IPS-NIHi11 (cell line): ENCODE data around the gene ZFP1.
"Not testable (repeated sequence)": the region's sequence is repeated elsewhere in the genome, so short reads cannot be mapped to it uniquely, and the experiment has no call there.

ENCODE experiments used
- DNase-seq: peaks from one replicate; pipeline ENCODE4 v3.0.0; 2012; ENCODE audit warnings: mixed read lengths, low spot score

ZFP1 gene

DNA sequence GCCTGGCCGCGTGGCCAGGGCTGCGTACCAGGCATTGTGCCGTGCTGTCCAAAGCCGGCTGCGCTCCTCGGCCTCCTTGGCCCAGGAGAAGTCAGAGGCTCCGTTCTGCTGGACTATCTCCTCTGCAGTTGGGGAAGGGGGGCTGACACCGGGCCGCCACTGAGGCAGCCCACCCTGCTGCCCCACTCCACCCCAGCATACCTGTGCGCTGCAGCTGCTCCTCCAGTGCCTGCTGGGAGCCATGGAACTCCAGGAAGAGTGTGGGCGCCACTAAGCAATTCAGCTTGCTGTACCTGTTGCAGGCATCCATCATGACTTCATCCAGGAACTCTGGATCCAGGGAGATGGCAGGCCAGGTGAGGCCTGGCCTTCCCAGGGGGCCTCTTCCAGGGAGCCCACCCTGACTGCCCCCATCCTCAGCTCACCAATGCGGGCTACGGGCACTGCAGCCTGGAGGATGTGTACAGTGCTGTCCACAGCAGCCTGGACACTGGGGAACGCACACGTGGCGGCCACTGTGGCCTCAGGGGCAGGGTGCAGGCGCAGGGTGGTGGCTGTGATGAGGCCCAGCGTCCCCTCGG is 34.7 kb upstream of the ZFP1 start:
- DNase-seq: no peak

DNA sequence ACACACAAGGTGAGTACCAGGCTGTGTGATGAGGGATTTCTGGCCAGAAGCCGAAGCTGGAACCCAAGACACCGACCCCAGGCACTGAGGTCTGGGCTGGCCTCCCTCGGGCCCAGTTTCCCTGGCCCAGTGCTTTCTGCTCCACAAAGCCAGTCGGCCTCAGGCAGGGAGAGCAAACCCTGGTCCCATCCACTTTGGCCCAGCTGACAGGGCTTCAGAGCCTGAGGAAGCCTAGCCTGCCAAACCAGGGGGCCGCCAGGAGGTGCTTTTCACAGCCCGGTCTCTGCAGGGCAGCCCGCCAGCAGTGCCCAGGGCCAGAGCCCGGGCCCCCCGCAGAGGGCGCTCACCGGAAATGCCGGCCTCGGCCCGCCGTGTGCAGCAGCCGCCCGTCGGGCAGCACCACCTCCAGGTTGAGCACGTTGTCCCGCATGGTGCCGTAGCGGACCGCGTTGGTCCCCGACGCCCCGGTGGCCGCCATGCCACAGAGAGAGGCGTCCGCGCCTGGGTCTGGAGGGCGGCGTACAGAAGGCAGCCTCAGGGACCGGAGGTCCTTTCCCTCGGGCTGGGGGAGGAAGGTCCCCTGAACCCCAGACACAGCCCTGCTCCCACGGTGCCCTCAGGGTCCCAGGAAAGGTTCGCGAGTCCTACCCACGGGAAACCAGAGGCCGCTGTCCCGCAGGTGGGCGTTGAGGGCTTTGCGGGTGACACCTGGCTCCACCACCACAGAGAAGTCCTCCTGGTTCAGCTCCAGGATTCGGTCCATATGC is 34.0 kb upstream of the ZFP1 start:
- no peak for DNase-seq

DNA sequence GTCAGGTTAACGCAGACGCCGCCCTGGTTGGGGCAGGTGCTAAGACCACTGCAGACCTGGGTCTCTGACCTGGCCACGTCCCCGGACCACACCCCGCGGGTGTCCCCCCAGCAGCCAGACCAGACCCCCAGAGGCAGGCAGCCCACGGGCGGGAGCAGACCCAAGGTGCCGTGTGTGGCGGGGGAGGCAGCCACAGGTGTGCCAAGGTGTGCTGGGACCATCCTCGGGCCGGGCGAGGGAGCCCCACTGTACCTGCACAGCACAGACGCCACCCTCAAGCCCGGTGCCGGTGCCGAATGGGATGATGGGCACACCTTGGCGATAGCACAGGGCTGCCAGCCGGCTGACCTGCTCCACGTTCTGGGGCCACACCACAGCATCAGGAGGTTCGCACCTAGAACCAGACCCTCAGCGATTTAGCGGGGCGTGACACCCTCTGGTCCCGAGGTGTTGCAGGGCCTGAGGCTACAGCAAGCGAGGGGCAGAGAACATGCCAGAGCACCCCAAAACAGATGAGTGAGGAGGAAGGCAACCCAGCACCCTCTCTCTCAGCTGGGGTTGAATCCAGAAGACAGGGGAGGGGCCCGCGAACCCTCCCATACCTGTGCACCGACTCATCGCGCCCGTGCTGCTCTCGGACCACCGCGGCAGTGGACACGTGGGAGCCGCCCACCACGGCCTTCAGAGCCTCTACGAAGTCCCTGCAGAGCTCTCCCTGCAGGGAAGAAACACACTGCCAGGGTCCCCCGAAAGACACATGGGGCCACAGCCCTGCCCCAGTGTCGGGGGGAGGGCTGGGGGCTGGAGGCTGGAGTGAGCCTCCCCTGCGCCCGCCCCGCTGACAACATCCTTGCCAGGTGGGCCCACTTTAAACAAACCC is 33.1 kb upstream of the ZFP1 start:
- DNase-seq: no peak

DNA sequence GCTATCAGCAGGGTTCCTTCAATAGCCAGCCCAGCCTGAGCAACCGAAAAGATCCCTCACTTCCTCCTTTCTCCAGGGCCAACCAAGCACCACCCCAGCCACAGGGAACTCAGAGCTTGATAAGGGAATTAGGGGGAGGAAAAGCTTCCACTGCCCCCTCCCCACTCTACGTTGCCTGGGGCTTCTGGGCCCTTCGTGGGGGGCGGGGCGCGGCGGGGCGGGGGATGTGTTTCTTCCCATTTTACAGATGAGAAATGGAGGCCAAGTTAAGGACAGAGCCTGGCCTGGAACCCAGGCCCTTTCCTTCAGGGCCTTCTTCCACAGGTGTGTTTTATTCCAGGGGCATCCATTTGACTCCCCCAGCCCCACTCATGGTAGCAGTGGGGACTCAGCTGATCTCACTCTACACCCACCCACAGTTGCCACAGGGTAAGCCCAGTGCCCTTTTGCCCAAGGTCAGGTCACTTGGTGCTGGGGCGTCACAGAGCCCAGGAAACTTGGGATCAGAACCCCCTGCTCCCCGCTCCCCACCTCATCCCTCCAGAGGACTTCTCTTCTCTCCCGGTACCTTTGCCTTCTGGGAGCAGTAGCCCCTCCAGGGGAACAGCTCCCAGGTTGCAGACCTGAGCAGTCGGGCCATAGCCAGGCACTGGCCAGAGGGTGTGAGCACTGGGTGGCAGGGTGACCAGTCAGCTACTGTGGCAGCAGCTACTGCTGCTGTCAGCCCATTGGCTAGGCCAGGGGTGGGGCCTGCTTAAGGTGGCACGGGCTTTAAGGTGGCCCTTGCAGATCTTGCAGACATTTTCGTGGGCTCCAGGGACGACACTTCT is 32.0 kb upstream of the ZFP1 start, which contains the start of gene LDHD:
Gene LDHD, minus strand, starts transcription at position 700 of the 830 bp plus-strand sequence. Its CDS starts 60 bp downstream, at position 640.
- DNase-seq: peak; percentile 88

DNA sequence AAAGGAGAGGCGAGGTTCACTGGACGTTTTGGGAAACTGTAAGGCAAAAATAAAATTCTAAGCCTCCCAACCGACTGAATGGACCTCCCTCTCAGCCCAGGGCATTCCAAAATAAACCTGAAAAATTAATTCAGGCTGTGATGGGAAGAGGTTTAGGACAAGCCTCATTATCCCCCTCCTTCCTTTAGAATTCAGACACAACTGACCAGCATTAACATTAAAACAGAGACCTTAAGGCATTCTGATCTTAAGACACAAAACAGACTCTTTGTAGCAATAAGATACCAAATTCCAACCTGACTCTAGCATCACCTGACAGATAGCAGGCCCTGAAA is 31.4 kb upstream of the ZFP1 start:
- DNase-seq: no peak

DNA sequence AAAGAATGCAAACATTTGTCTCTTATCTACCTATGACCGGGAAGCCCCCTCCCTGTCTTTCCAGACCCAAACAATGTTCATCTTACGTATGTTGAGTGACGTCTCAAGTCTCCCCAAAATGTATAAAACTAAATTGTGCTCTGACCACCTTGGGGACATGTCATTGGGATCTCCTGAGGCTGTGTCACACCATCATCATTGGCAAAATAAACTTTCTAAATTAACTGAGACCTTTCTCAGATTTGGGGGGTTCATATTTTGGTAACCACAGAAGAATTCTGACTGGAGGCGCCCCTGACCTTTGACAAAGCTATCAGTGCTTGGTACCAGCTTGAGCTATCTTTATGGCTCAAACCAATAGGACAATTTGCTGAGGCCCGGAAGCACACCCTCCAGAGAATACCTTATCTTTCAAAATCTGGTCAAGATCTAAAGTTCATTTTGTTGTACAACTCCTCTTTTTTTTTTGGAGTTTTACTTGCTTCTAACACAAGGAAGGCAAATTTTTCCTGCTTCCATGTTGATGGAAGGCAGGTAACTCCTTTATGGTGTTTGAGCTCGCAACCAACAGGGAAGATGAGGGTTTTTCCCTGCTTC is 29.3 kb upstream of the ZFP1 start:
- no peak for DNase-seq

DNA sequence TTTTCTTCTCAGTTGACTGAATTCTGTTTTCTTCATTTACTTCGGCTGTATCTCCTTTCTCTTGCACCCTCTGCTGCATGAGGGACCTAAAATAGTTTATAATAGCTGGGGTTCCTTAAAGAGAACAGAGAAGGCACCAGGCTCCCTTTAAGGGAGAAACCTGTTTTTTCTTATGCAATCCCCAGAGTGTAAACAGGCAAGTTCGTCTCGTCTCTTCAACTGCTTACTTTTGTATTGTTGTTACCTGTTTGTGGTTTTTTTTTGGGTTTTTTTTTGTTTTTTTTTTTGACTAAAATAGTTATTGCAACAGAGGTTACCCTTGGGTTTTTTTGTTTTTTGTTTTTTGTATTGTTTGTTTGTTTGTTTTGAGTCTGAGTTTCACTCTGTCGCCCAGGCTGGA is 28.1 kb upstream of the ZFP1 start:
- DNase-seq: no peak

DNA sequence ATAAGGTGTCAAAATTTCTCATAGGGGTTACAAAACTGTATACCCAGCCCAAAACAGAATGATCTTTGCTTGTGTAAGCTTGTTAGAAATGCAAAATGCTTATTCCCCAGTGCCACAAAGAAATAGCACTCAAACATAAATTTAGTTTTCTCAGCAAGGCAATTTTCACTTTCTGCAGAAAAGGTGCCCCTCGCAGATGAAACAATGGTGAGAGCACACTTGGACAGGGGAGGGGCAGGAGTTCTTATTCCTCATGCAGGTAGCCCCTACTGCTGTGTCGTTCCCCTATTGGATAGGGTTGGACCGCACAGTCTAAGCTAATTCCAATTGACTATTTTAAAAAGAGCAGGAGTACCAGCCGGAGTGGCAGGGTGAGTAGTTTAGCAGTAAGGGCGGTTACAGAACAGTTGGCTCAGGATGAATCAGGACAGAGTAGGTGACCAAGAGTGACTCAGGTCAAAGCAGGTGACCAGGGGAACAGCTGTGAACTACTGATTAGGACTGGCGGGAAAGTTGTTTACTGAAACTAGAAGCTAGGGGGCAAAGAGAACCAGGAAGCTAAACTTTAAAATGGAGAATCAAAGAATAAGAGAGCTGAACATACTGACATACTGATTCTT is 26.3 kb upstream of the ZFP1 start:
- DNase-seq: no peak

DNA sequence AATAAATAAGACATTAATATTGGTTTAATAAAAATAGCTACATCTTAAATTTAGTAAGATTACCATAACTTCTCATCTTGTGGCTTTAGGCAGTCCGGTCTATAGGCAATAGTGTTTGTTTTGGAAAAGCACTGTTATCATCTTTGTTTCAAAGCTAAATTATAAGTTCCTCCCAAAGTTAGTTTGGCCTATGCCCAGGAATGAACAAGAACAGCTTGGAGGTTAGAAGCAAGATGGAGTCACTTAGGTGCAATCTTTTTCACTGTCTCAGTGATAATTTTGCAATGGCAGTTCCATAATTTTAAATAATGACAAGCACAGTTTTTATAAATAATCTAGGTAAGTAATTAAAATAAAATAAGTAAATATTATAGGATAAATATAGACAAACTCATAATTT is 25.7 kb upstream of the ZFP1 start:
- DNase-seq: no peak

DNA sequence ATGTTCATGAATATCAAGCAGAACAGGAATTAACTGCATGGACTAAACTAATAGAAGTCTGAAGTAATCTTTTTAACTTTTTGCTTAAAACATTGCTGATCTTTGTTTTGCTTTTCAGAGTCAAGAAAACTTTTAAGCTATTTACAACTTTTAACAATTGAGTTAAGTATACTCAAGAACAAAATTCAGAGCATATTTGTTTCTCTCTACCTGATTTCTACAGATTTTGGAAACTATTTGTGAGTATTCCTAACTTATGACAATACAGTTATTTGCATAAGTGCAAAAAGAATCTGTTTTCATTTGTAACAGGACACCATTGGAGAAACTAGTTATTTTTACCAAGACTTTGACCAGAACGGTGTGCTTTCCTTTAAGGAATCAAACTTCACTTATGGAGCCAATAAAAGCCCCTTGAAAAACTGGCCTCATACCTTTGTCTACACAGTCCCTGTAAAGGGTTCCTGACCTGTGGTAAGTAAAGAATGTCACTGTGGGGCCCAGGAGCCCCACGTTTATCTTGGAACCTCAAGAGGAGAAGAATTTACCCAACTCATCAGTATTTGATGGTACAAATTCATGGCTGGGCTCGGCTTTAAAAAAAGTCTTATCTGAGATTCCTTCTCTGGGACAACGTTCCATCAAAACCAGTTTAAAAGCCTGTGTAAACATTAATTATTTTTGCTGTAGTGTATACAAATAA is 20.5 kb upstream of the ZFP1 start:
- DNase-seq: no peak

DNA sequence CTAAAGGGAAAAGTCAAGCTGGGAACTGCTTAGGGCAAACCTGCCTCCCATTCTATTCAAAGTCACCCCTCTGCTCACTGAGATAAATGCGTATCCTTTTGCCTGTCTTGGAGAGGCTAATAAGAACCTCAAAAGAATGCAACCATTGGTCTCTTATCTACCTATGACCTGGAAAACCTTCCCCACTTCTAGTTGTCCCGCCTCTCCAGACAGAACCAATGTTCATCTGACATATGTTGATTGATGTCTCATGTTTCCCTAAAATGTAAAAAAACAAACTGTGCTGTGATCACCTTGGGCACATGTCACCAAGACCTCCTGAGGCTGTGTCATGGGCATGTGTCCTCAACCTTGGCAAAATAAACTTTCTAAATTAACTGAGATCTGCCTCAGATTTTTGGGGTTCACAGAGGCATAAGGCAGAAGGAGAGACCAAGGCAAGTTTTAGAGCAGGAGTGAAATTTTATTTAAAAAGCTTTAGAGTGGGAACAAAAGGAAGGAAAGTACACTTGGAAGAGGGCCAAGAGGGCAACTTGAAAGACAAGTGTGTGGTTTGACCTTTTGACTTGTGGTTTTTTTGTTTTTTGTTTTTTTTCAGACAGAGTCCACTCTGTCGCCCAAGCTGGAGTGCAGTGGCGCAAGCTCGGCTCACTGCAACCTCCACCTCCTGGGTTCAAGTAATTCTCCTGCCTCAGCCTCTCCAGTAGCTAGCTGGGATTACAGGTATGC is 18.7 kb upstream of the ZFP1 start:
- not testable (repeated sequence) for DNase-seq

DNA sequence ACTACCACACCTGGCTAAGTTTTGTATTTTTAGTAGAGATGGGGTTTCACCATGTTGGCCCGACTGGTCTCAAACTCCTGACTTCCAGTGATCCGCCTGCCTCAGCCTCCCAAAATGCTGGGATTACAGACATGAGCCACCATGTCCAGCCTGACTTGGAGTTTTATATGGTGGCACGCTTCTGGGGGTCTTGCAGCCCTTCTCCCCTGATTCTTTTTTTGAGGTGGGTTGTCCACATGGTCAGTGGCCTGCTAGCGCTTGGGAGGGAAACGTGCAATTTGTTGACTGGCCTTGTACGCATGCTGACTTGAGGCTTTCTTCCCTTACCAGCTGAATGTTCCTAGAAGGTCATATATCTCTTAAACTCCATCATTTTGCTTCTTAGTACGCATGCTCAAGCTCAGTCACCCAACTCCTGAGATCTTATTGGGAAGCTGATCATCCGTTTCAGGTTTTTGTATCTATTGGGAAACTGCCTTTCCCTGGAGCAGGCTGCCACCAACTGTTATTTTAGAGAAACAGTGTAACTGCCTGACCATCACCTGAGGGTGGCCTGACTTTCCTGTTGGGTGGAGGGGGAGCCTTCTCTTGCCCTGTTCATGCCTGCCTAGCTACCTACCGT is 18.1 kb upstream of the ZFP1 start:
- DNase-seq: peak; percentile 13

DNA sequence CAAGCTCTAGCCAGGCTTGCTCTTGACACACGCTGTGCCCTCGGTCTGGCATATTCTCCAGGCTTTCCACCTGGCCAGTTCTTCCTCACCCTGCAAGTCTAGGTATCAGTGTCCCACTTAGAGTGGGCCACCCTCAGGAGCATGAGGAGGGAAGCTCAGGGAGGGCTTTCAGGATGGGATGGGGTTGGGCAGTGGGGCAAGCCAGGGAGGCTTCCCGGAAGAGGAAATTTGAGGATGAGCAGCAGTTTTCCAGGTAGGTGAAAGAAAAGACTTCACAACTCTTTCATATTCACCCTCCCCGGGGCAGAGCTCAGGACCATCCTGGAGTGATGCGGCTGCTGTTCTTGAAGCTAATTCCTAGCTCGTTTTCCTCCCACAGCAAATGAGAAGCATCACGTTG is 17.2 kb upstream of the ZFP1 start:
- DNase-seq: no peak

DNA sequence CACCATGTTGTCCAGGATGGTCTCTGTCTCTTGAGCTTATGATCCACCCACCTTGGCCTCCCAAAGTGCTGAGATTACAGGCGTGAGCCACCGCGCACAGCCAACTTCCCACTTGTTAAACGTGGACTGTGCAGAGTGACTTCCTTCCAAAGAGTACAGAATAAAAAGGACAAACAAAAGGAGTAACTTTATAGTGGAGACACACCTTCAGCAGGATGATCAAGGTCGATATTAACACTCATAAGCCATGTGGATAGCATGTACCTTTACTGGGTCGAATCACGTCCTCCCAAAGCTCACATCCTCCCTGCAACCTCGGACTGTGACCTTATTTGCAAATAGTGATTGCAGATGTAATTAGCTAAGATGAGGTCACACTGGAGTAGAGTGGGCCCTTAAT is 10.1 kb upstream of the ZFP1 start:
- no peak for DNase-seq

DNA sequence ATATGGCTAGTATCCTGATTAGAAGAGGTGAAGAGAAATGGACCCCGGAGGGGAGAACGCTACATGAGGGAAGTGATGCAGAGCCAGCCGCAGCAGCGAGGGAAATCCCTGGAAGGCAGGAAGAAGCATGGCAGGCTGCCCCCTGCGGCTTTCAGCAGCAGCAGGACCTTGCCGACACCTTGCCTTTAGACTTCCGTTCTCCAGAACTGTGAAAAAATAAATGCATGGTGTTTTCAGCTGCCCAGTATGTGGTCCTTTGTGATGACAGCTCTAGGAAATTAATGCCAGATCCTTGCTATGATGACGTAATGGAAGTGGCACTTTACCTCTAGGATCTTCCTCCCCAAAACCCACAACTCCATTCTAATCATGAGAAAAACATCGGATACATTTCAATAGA is 9.7 kb upstream of the ZFP1 start:
- peak; percentile 46 for DNase-seq

DNA sequence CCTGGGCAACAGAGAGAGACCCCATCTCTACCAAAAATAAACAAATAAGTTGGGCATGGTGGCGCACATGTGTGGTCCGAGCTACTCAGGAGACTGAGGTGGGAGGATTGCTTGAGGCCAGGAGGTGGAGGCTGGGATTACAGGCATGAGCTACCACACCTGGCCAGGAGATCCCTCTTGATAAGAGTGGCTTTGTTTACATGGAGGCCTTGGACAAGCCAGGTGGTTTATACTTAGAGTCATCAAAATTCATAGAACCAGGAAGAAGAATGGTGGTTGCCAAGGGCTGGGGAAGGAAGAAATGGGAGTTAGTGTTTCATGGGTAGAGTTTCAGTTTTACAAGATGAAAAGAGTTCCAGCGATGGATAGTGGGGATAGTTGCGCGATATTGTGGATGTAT is 8.8 kb upstream of the ZFP1 start:
- no peak for DNase-seq

DNA sequence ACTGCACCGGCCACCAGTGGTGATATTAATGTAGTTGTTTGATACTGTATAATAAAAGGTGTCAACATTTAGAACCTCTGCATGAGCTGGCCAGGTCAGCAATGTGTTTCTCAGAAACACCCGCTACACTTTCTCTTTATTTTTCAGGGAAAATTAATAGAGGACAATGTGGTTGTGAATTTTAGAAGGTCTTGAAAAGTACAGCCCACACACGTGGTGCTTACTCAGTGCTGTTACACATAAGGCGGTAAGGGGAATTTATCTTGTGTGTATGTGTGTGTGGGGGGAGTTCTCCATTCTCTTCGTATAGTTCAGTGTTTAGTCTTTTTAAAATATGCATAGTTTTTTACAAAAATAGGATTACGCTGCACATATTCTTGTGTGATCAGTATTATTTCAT is 4.4 kb upstream of the ZFP1 start:
- no peak for DNase-seq

DNA sequence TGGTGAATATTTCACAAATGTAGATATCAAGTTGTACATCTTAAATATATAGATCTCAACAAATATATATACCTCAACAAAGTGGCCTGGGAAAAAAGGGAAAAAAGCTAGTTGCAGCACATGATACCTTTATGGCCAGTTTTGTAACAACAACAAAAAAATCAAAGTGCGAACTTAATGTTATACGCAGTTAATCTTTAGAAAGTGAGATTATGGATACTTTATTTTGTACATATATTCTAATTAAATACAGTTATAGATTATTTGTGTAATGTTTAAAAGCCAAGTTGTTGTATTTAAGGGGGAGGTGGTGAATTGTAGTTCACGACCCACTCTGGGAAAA is 385 bp upstream of the ZFP1 start:
- no peak for DNase-seq

DNA sequence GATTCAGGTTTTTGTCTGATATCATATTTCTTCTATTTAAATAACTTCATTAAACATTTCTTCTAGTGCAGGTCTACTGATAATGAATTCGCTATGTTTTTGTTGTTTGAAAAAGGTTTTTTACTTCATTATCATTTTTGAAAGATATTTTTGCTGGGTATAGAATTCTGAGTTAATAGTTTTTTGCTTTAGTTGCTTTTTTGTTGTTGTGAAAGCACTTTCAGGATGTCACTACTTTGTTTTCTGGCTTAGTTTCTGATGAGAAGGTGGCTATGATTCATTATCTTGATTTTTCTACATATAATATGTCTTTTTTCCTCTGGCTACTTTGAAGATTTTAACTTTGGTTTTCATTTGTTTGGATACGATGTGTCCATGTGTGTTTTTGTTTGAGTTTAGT is 3.5 kb downstream of the ZFP1 start:
- DNase-seq: no peak

DNA sequence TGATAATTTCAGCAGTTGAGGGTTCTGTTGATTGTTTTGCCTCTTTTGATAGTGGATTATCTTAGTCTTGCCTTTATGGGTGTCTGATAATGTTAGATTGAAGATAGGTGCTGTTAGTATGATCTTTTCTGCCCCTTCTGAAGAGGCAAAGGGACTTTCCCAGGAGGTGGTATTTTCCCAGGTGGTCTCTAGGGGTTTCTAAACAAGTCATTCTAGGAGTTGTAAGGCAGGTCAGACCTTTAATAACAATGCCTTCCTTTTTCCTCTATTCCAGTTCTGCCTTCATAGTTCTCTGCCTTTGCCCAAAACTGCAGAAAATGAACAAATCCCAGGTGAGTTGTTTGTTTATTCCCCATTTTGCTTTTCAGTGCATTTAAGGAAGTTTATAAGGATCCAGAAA is 4.3 kb downstream of the ZFP1 start:
- DNase-seq: no peak
